Tibial nerve (tissue), 4 donors: ENCODE results near the gene PDCD2L.

Experiments
- EP300 ChIP-seq, 2 donors: sonication (generic); formaldehyde crosslinking; IDR thresholded peaks; one replicate each; pipeline ENCODE4 v1.6.1; 2017; ENCODE audit warnings: antibody characterized with exemption in 2 of 2, mild to moderate bottlenecking in 1 of 2
- POLR2A ChIP-seq, 2 donors: fragments of 450-650 bp; IDR thresholded peaks; one replicate each; pipeline ENCODE4 v1.6.1; 2017; ENCODE audit warnings: antibody characterized with exemption in 2 of 2, mild to moderate bottlenecking in 2 of 2, moderate library complexity in 2 of 2
- TF ChIP-seq, protein P1 (sequence below), 5 experiments: fragments of 200-600 bp in 3 of 5; fragments of 450-650 bp in 2 of 5; sonication (generic) in 3 of 5; IDR thresholded peaks; one replicate each; pipeline ENCODE4 v1.5.1; 2016 to 2019; ENCODE audit warnings: antibody characterized with exemption in 5 of 5, mild to moderate bottlenecking in 3 of 5, moderate library complexity in 2 of 5

DNA sequence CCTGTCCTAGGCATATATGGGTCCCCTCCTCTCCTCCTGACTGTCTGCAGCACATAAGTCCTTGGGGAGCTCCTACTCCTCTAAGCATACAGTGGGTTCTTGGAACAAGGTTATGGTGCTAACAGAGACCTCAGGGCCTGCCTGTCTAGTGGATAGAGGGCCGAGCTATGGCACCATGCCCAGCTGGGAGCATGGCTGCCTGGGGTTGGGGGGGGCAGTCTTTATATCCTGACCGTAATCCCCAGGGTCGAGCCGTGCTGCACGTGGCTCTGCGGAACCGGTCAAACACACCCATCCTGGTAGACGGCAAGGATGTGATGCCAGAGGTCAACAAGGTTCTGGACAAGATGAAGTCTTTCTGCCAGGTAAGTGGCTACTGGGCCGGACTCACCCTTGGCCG, 35.9 kb upstream of the PDCD2L start:
- TF ChIP-seq POLR2A (IDR thresholded peaks at IDR 0.05), result no peak
- TF ChIP-seq, protein P1, sequence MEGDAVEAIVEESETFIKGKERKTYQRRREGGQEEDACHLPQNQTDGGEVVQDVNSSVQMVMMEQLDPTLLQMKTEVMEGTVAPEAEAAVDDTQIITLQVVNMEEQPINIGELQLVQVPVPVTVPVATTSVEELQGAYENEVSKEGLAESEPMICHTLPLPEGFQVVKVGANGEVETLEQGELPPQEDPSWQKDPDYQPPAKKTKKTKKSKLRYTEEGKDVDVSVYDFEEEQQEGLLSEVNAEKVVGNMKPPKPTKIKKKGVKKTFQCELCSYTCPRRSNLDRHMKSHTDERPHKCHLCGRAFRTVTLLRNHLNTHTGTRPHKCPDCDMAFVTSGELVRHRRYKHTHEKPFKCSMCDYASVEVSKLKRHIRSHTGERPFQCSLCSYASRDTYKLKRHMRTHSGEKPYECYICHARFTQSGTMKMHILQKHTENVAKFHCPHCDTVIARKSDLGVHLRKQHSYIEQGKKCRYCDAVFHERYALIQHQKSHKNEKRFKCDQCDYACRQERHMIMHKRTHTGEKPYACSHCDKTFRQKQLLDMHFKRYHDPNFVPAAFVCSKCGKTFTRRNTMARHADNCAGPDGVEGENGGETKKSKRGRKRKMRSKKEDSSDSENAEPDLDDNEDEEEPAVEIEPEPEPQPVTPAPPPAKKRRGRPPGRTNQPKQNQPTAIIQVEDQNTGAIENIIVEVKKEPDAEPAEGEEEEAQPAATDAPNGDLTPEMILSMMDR (IDR thresholded peaks at IDR 0.05), result no peak
- TF ChIP-seq EP300 (IDR thresholded peaks at IDR 0.05), result no peak
